ENCODE measurements around the gene PRR23E.

The PRR23E gene

GRCh38 chr3:127192576-127193232 lies at the start of gene PRR23E:
Gene PRR23E, plus strand, starts transcription at chr3:127193131. Its CDS starts 3,555 bp downstream, at chr3:127196686.
- no peak for DNase-seq

- no peak for DNase-seq
Measured at GRCh38 chr3:127143172-127143571, 49.8 kb upstream of the PRR23E start.

GRCh38 chr3:127144631-127145030 lies 48.3 kb upstream of the PRR23E start:
- DNase-seq = no peak

- DNase-seq = no peak
Measured at GRCh38 chr3:127145266-127145665, 47.7 kb upstream of the PRR23E start.

GRCh38 chr3:127147291-127147885 lies 45.5 kb upstream of the PRR23E start:
- no peak for DNase-seq

- no peak for DNase-seq
Measured at GRCh38 chr3:127149621-127150310, 43.2 kb upstream of the PRR23E start.

GRCh38 chr3:127150513-127151250 lies 42.2 kb upstream of the PRR23E start:
- DNase-seq = no peak

GRCh38 chr3:127151251-127151564 lies 41.7 kb upstream of the PRR23E start:
- no peak for DNase-seq

- DNase-seq = no peak
Measured at GRCh38 chr3:127151992-127152650, 40.8 kb upstream of the PRR23E start.

GRCh38 chr3:127152684-127153505 lies 40.0 kb upstream of the PRR23E start:
- no peak for DNase-seq

GRCh38 chr3:127153506-127153815 lies 39.5 kb upstream of the PRR23E start:
- no peak for DNase-seq

- DNase-seq = no peak
Measured at GRCh38 chr3:127156338-127157050, 36.4 kb upstream of the PRR23E start.

GRCh38 chr3:127157171-127157828 lies 35.6 kb upstream of the PRR23E start:
- DNase-seq = peak; percentile 28 to 63

- no peak for DNase-seq
Measured at GRCh38 chr3:127158614-127159229, 34.2 kb upstream of the PRR23E start.

GRCh38 chr3:127159543-127159942 lies 33.4 kb upstream of the PRR23E start:
- peak; percentile 38 to 68 for DNase-seq

GRCh38 chr3:127161236-127161635 lies 31.7 kb upstream of the PRR23E start:
- no peak for DNase-seq

- DNase-seq = no peak
Measured at GRCh38 chr3:127161973-127162579, 30.9 kb upstream of the PRR23E start.

GRCh38 chr3:127162947-127163645 lies 29.8 kb upstream of the PRR23E start:
- no peak for DNase-seq

GRCh38 chr3:127164615-127165014 lies 28.3 kb upstream of the PRR23E start:
- no peak for DNase-seq

GRCh38 chr3:127165036-127165435 lies 27.9 kb upstream of the PRR23E start:
- DNase-seq = no peak

Measured in NCI-H526 (cell line).